CD4-positive, alpha-beta memory T cell (primary cell): ENCODE measurements around the gene CDKN2A. TPM values are rescaled to one million over a fixed set of nuclear protein-coding genes. Genes with fewer than 3 reads are reported as not detected.

ENCODE experiments used
- CTCF ChIA-PET: fragments of 350-600 bp; sonication (Branson Sonifier 250); formaldehyde crosslinking; loops from one replicate; lab custom pipeline; 2021; ENCODE audit warnings: inconsistent platforms; ENCODE audit not compliant: partially characterized antibody; lab: Charles Lee
- POLR2A ChIA-PET: fragments of 350-600 bp; sonication (Branson Sonifier 250); formaldehyde crosslinking; loops from one replicate; lab custom pipeline; 2021; ENCODE audit not compliant: partially characterized antibody; lab: Charles Lee
- DNase-seq, 5 donors: peaks; one replicate each; pipeline versions ENCODE4 v3.0.0 to v3.0.0-alpha.2; 2020 to 2022; ENCODE audit warnings: mixed read lengths in 1 of 5
- H3K27ac ChIP-seq: one replicate; pipeline ENCODE4 v1.7.0; 2013; ENCODE audit warnings: low read depth, low read length
- H3K27me3 ChIP-seq: 2 replicates; pipeline ENCODE4 v1.7.0; 2013; ENCODE audit warnings: mild to moderate bottlenecking, low read length, moderate library complexity; ENCODE audit not compliant: insufficient read depth
- H3K36me3 ChIP-seq: 2 replicates; pipeline ENCODE4 v1.7.0; 2013; ENCODE audit warnings: mild to moderate bottlenecking, low read length, moderate library complexity; ENCODE audit not compliant: insufficient read depth
- H3K4me1 ChIP-seq: 2 replicates; pipeline ENCODE4 v1.7.0; 2013; ENCODE audit warnings: mild to moderate bottlenecking, low read length, moderate library complexity; ENCODE audit not compliant: insufficient read depth
- H3K4me3 ChIP-seq, 2 donors: one replicate each; pipeline ENCODE4 v1.7.0; 2013; ENCODE audit warnings: low read length in 2 of 2, mild to moderate bottlenecking in 1 of 2
- H3K9me3 ChIP-seq, 2 donors: one replicate each; pipeline ENCODE4 v1.7.0; 2013; ENCODE audit warnings: low read length in 2 of 2, control low read depth in 1 of 2; ENCODE audit not compliant: control insufficient read depth in 1 of 2
- H3K27ac Mint-ChIP-seq, 7 donors: one replicate each; pipeline ENCODE4 v1.8.0; 2020 to 2021; ENCODE audit warnings: mixed read lengths in 7 of 7, mild to moderate bottlenecking in 6 of 7, inconsistent platforms in 3 of 7, moderate library complexity in 3 of 7
- H3K27me3 Mint-ChIP-seq, 2 donors: one replicate each; pipeline ENCODE4 v1.8.0; 2020 to 2021; ENCODE audit warnings: mixed read lengths in 2 of 2
- H3K36me3 Mint-ChIP-seq, 2 donors: one replicate each; pipeline ENCODE4 v1.8.0; 2020 to 2021; ENCODE audit warnings: mixed read lengths in 2 of 2, inconsistent platforms in 1 of 2, mild to moderate bottlenecking in 1 of 2
- H3K4me1 Mint-ChIP-seq, 4 donors: one replicate each; pipeline ENCODE4 v1.8.0; 2020 to 2021; ENCODE audit warnings: mixed read lengths in 4 of 4, mild to moderate bottlenecking in 1 of 4
- H3K4me3 Mint-ChIP-seq, 8 donors: one replicate each; pipeline ENCODE4 v1.8.0; 2020 to 2021; ENCODE audit warnings: mixed read lengths in 8 of 8, mild to moderate bottlenecking in 7 of 8, moderate library complexity in 6 of 8, inconsistent platforms in 3 of 8
- H3K9me3 Mint-ChIP-seq, 8 donors: one replicate each; pipeline ENCODE4 v1.8.0; 2020 to 2021; ENCODE audit warnings: mixed read lengths in 8 of 8, mild to moderate bottlenecking in 5 of 8, inconsistent platforms in 3 of 8, moderate library complexity in 1 of 8
- intact Hi-C: fragments of 100-400 bp; cut with micrococcal nuclease; formaldehyde crosslinking; loops from one replicate; pipeline ENCODE4 v1.15.1; 2023
- polyA plus RNA-seq, 2 donors: library from polyadenylated mRNA; unstranded; fragments of 300-500 nt; fragmentation: Illumina TruSeq; gene quantifications; one replicate each; pipeline ENCODE4 v1.2.3, GENCODE V29; 2021
- total RNA-seq, 2 experiments: library from RNA; stranded (reverse); gene quantifications; one replicate each; pipeline ENCODE4 v1.2.3, GENCODE V29; 2021

CDKN2A gene
- total and polyA plus RNA-seq, 4 experiments from 2014 or later: 5.4 to 7.0 (median 6.2) TPM

GRCh38 chr9:21984101-21984500, 10.1 kb downstream of the CDKN2A start:
- peaks cover 9% of the 10 kb centered on the region for H3K27me3 ChIP-seq
- H3K36me3 ChIP-seq: no peaks in the 10 kb centered on the region
- Mint-ChIP-seq H3K27me3 (peaks cover 38 to 41% of the 10 kb centered on the region in 2 donors), H3K27ac (no peak overlapping the region), H3K4me3 (no peak overlapping the region), H3K36me3 (no peaks in the 10 kb centered on the region), H3K9me3 (peaks cover 0 to 5% (median 0%) of the 10 kb centered on the region in 8 donors), H3K4me1 (peaks cover 0 to 5% (median 4%) of the 10 kb centered on the region in 4 donors)
- CTCF ChIA-PET: interaction anchor here (3.5 to 7.0 kb wide), 2 partner anchors 24 to 171 kb away, joined by 10 to 35 read pairs; partner anchors contain the start of gene CDKN2B
- H3K4me1 ChIP-seq: no peaks in the 10 kb centered on the region
- H3K27ac ChIP-seq: no peak overlapping the region
- no peak for DNase-seq
- no peak overlapping the region for H3K4me3 ChIP-seq
- H3K9me3 ChIP-seq: no peaks in the 10 kb centered on the region
- POLR2A ChIA-PET: interaction anchor here (1.7 kb wide), 1 partner anchor 13 kb away, joined by 4 read pairs; no protein-coding TSS in a partner anchor
- intact Hi-C loops: no loop called here

- no peak overlapping the region for H3K4me3 ChIP-seq
These were observed 10.6 kb downstream of the CDKN2A start for GRCh38 chr9:21983561-21983935.

GRCh38 chr9:21982861-21983560, 11.2 kb downstream of the CDKN2A start:
- peaks cover 0 to 5% (median 4%) of the 10 kb centered on the region in 4 donors for H3K4me1 Mint-ChIP-seq
- H3K27me3 Mint-ChIP-seq: peaks cover 43 to 45% of the 10 kb centered on the region in 2 donors
- Histone ChIP-seq H3K9me3 (no peaks in the 10 kb centered on the region), H3K4me3 (no peak overlapping the region), H3K27ac (no peak overlapping the region), H3K4me1 (no peaks in the 10 kb centered on the region), H3K27me3 (peaks cover 15% of the 10 kb centered on the region), H3K36me3 (no peaks in the 10 kb centered on the region)
- no peaks in the 10 kb centered on the region for H3K36me3 Mint-ChIP-seq
- intact Hi-C loops: no loop called here
- no peak for DNase-seq
- ChIA-PET POLR2A (interaction anchor here (0.9 to 1.7 kb wide), 3 partner anchors 8 to 12 kb away, joined by 3 to 4 read pairs (median 4); partner anchors contain the start of genes CDKN2A and CDKN2B-AS1), CTCF (interaction anchor here (3.3 to 7.0 kb wide), 3 partner anchors 12 to 169 kb away, joined by 10 to 35 read pairs (median 18); partner anchors contain the start of genes CDKN2A, CDKN2B and CDKN2B-AS1)
- peaks cover 0 to 5% (median 0%) of the 10 kb centered on the region in 8 donors for H3K9me3 Mint-ChIP-seq
- no peak overlapping the region for H3K4me3 Mint-ChIP-seq
- no peak overlapping the region for H3K27ac Mint-ChIP-seq

More at GRCh38 chr9:21983561-21983935, 10.6 kb downstream of the CDKN2A start:
- Histone ChIP-seq H3K9me3 (no peaks in the 10 kb centered on the region), H3K4me1 (no peaks in the 10 kb centered on the region), H3K27me3 (peaks cover 14% of the 10 kb centered on the region), H3K36me3 (no peaks in the 10 kb centered on the region), H3K27ac (no peak overlapping the region)
- Mint-ChIP-seq H3K27me3 (peaks cover 43 to 44% of the 10 kb centered on the region in 2 donors), H3K36me3 (no peaks in the 10 kb centered on the region), H3K4me3 (no peak overlapping the region), H3K9me3 (peaks cover 0 to 5% (median 0%) of the 10 kb centered on the region in 8 donors), H3K27ac (no peak overlapping the region), H3K4me1 (peaks cover 0 to 5% (median 4%) of the 10 kb centered on the region in 4 donors)
- CTCF ChIA-PET: interaction anchor here (3.3 to 7.0 kb wide), 3 partner anchors 12 to 170 kb away, joined by 10 to 35 read pairs (median 18); partner anchors contain the start of genes CDKN2A, CDKN2B and CDKN2B-AS1
- intact Hi-C loops: no loop called here
- POLR2A ChIA-PET: interaction anchor here (1.7 kb wide), 1 partner anchor 12 kb away, joined by 4 read pairs; no protein-coding TSS in a partner anchor
- no peak for DNase-seq

- peaks cover 0 to 5% (median 4%) of the 10 kb centered on the region in 4 donors for H3K4me1 Mint-ChIP-seq
- DNase-seq: no peak
- Histone ChIP-seq H3K36me3 (no peaks in the 10 kb centered on the region), H3K27ac (no peak overlapping the region), H3K9me3 (no peaks in the 10 kb centered on the region), H3K4me3 (no peak overlapping the region), H3K4me1 (no peaks in the 10 kb centered on the region), H3K27me3 (peaks cover 20% of the 10 kb centered on the region)
- ChIA-PET POLR2A (interaction anchor here (0.9 to 1.7 kb wide), 3 partner anchors 9 to 12 kb away, joined by 3 to 4 read pairs (median 4); partner anchors contain the start of genes CDKN2A and CDKN2B-AS1), CTCF (interaction anchor here (3.3 to 7.0 kb wide), 3 partner anchors 13 to 169 kb away, joined by 10 to 35 read pairs (median 18); partner anchors contain the start of genes CDKN2A, CDKN2B and CDKN2B-AS1)
- peaks cover 48 to 50% of the 10 kb centered on the region in 2 donors for H3K27me3 Mint-ChIP-seq
- intact Hi-C loops: no loop called here
- H3K27ac Mint-ChIP-seq: no peak overlapping the region
- no peaks in the 10 kb centered on the region for H3K36me3 Mint-ChIP-seq
- H3K9me3 Mint-ChIP-seq: peaks cover 0 to 5% (median 0%) of the 10 kb centered on the region in 8 donors
- H3K4me3 Mint-ChIP-seq: no peak overlapping the region
These were observed 11.8 kb downstream of the CDKN2A start for GRCh38 chr9:21982391-21982790.

- Mint-ChIP-seq H3K9me3 (peaks cover 0 to 20% (median 5%) of the 10 kb centered on the region in 8 donors), H3K36me3 (no peaks in the 10 kb centered on the region), H3K27ac (peak overlapping the region in 1 of 7 donors; percentile 78), H3K27me3 (peaks cover 66 to 73% of the 10 kb centered on the region in 2 donors), H3K4me1 (peaks cover 10 to 19% (median 16%) of the 10 kb centered on the region in 4 donors), H3K4me3 (no peak overlapping the region)
- no peak for DNase-seq
- no peaks in the 10 kb centered on the region for H3K36me3 ChIP-seq
- peaks cover 24% of the 10 kb centered on the region for H3K4me1 ChIP-seq
- POLR2A ChIA-PET: interaction anchor here (1.8 kb wide), 1 partner anchor 13 kb away, joined by 4 read pairs; no protein-coding TSS in a partner anchor
- CTCF ChIA-PET: interaction anchor here (0.9 to 1.9 kb wide), 4 partner anchors 8 to 163 kb away, joined by 3 to 7 read pairs (median 6); partner anchors contain the start of gene CDKN2B
- no peak overlapping the region for H3K27ac ChIP-seq
- no peak overlapping the region for H3K4me3 ChIP-seq
- no peaks in the 10 kb centered on the region for H3K9me3 ChIP-seq
- peaks cover 74% of the 10 kb centered on the region for H3K27me3 ChIP-seq
- intact Hi-C loops: no loop called here
These were observed 17.8 kb downstream of the CDKN2A start for GRCh38 chr9:21976334-21976875.

GRCh38 chr9:21974722-21975409, 19.3 kb downstream of the CDKN2A start:
- Histone ChIP-seq H3K4me3 (peak overlapping the region in 1 of 2 donors; percentile 48), H3K27ac (no peak overlapping the region), H3K36me3 (no peaks in the 10 kb centered on the region), H3K9me3 (no peaks in the 10 kb centered on the region), H3K4me1 (peaks cover 24% of the 10 kb centered on the region), H3K27me3 (peaks cover 83% of the 10 kb centered on the region)
- Mint-ChIP-seq H3K4me1 (peaks cover 14 to 25% (median 19%) of the 10 kb centered on the region in 4 donors), H3K9me3 (peaks cover 2 to 30% (median 14%) of the 10 kb centered on the region in 8 donors), H3K4me3 (peak overlapping the region; percentile 76 to 89 (median 81)), H3K36me3 (peaks cover 0 to 3% of the 10 kb centered on the region in 2 donors), H3K27ac (peak overlapping the region in 5 of 7 donors; percentile 57 to 81 (median 68)), H3K27me3 (peaks cover 75 to 78% of the 10 kb centered on the region in 2 donors)
- CTCF ChIA-PET: interaction anchor here (1.6 kb wide), 1 partner anchor 12 kb away, joined by 7 read pairs; no protein-coding TSS in a partner anchor
- DNase-seq: peak in 3 of 5 donors; percentile 32 to 63 (median 41)
- intact Hi-C loops: loop anchor here (1.0 to 2.0 kb wide), 2 partner anchors 10 to 20 kb away; partner anchors contain the start of genes CDKN2A and CDKN2B-AS1
- POLR2A ChIA-PET: no interaction called here
